Transverse colon (tissue), 4 donors: ENCODE data around the gene POLG.

ENCODE experiments used
- EP300 ChIP-seq: sonication (generic); formaldehyde crosslinking; IDR thresholded peaks from one replicate; pipeline ENCODE4 v1.6.1; 2017; ENCODE audit warnings: antibody characterized with exemption, low read depth
- POLR2A ChIP-seq: fragments of 450-650 bp; IDR thresholded peaks from one replicate; pipeline ENCODE4 v1.6.1; 2016; ENCODE audit warnings: antibody characterized with exemption, mild to moderate bottlenecking, moderate library complexity
- POLR2AphosphoS5 ChIP-seq, 3 donors: sonication (generic); formaldehyde crosslinking; IDR thresholded peaks; one replicate each; pipeline ENCODE4 v1.6.1; 2016; ENCODE audit warnings: antibody characterized with exemption in 3 of 3
- TF ChIP-seq, protein P1 (sequence below), 5 experiments: fragments of 200-600 bp in 3 of 5; fragments of 450-650 bp in 2 of 5; sonication (generic) in 3 of 5; IDR thresholded peaks; 1 replicate in 2 of 5; 2 replicates in 3 of 5; pipeline ENCODE4 v1.5.1; 2016 to 2017; ENCODE audit warnings: antibody characterized with exemption in 5 of 5, inconsistent platforms in 3 of 5, mild to moderate bottlenecking in 2 of 5, moderate library complexity in 1 of 5

DNA sequence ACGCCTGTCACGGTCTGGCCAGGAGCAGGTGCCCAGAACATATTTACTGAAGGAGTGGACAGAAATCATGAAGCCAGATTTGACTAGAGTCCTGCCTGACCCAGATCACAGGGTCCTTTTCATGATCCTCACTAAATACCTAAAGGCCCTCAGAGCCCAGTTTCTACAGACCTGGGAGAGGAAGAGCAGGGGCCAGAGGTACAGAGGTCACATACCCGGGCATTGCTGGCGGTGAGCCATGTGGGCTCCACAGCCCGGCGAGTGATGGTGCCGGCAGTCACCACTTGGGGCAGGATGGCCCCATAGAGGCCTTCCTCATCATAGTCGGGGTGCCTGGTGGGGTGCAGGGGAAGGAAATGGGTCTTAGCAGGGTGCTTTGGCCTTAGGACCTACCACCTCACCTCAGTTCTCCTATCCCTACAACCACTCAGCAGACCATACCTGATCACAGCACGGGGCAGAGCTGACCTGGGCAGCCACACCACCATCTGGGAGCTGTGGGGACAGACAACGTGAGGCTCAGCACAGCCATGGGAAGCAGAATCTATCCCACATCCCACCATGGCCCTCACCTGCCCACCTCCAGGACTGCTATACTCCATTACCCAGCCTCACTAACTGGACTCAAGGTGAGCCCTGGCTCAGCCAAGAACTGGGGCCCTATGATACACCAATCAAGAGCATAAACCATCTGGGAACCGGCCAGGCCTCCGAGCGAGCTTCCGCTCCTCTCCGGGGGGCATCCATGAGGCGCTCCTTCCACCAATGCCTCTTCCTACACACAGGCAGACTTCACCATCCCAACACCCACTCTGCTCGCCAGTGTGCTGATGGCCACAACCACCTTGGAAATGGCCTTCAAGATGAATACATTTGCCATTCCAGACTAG, 12.9 kb downstream of the POLG start:
- TF ChIP-seq, protein P1, sequence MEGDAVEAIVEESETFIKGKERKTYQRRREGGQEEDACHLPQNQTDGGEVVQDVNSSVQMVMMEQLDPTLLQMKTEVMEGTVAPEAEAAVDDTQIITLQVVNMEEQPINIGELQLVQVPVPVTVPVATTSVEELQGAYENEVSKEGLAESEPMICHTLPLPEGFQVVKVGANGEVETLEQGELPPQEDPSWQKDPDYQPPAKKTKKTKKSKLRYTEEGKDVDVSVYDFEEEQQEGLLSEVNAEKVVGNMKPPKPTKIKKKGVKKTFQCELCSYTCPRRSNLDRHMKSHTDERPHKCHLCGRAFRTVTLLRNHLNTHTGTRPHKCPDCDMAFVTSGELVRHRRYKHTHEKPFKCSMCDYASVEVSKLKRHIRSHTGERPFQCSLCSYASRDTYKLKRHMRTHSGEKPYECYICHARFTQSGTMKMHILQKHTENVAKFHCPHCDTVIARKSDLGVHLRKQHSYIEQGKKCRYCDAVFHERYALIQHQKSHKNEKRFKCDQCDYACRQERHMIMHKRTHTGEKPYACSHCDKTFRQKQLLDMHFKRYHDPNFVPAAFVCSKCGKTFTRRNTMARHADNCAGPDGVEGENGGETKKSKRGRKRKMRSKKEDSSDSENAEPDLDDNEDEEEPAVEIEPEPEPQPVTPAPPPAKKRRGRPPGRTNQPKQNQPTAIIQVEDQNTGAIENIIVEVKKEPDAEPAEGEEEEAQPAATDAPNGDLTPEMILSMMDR (IDR thresholded peaks at IDR 0.05), result no peak
- no peak for TF ChIP-seq POLR2A
- no peak for TF ChIP-seq EP300
- TF ChIP-seq POLR2AphosphoS5 (IDR thresholded peaks at IDR 0.05), result no peak
